GM18517 (cell line): ENCODE measurements around the gene GNAS.
"Not testable (repeated sequence)": the region's sequence is repeated elsewhere in the genome, so short reads cannot be mapped to it uniquely, and the experiment has no call there.

Source experiments
- ATAC-seq: cut with Tn5 transposase; IDR thresholded peaks from one replicate; pipeline ENCODE4 v1.9.1; 2021; ENCODE audit warnings: mild to moderate bottlenecking, moderate library complexity; ENCODE audit not compliant: unreplicated experiment

GNAS gene

GRCh38 chr20:58852543-58853271, at the start of gene GNAS:
TSS of gene GNAS (plus strand) at chr20:58852716.
- no peak for ATAC-seq

GRCh38 chr20:58803533-58803932, 49.0 kb upstream of the GNAS start:
- no peak for ATAC-seq

DNA sequence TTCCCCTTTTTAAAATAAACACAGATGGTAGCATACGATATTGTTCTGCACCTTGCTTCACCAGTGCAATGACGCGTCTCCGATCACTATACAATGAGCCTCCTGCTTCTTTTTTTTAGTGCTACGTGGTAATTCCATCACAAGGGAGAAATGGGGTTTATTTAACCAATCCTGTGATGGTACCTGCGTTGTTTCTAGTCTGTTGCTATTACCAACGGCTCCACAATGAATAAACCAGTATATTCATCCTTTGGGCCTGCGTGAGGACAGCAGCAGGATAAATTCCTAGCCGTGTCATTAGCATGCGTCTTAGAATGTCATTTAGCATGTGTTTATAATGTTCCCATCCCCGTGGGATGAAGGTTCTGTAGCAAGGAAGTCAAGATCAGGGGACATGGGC, 44.7 kb upstream of the GNAS start:
- ATAC-seq = no peak

GRCh38 chr20:58808271-58809046, 44.1 kb upstream of the GNAS start:
- no peak for ATAC-seq

DNA sequence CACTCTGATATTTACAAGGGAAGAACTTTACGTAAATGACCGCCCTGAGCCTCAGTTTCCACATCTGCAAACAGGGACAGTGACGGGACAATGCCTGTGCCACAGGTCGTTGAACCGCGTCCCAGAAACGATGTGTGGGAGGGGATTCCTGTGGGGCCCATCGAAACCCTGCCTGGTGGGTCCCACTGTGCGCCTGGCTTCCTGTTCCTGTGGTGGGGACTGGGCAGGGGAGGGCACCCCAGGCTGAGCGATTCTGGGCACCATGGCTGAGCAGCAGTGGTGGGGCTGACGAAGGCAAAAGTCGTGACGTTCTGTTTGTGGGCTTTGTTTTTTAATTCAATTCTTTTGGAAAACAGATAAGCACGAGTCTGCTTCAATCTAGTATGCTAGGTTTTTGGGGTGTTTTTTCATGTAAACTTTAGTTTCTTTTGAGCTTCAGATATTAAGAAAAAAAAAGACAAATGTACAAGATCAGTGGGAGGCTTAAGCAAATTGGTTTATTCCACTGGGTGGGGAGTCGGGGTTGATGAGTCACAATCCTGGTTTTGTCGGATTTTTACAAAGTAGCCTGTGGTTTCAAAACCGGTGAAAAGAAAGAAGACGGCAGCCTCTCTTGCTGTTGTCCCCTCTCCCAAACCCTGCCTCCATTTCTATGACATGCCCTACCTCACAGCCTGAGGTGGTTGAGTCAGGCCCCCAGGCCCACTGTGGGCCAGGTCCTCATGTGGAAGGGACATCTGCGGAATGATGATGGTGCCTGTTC, 42.2 kb upstream of the GNAS start:
- ATAC-seq = no peak

GRCh38 chr20:58810879-58811250, 41.7 kb upstream of the GNAS start:
- no peak for ATAC-seq

DNA sequence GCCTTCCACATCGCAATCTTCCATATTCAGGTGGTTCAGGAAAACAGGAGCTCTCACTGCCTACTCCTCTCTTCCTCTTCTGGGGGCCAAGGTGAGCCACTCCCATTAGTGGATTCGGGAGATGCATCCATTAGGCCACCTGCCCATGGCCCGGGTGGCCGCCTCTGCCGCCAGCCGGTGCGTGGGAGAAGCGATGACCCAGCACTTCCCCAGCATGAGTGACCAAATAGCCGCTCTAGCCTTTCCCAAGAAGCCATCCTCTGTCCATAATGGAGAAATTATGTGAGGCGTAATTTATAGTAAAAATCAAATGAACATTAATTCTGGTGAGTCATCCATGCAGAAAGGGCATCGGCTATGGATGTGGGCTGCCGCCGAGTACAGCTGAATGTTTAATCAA, 41.2 kb upstream of the GNAS start:
- no peak for ATAC-seq

GRCh38 chr20:58813369-58813768, 39.1 kb upstream of the GNAS start:
- no peak for ATAC-seq

GRCh38 chr20:58815448-58815847, 37.1 kb upstream of the GNAS start:
- ATAC-seq = no peak

- no peak for ATAC-seq
Measured at GRCh38 chr20:58816051-58816450, 36.5 kb upstream of the GNAS start.

- ATAC-seq = no peak
Measured at GRCh38 chr20:58816957-58817651, 35.4 kb upstream of the GNAS start.

GRCh38 chr20:58817748-58818147, 34.8 kb upstream of the GNAS start:
- ATAC-seq = no peak

- no peak for ATAC-seq
Measured at GRCh38 chr20:58818586-58819285, 33.8 kb upstream of the GNAS start.

DNA sequence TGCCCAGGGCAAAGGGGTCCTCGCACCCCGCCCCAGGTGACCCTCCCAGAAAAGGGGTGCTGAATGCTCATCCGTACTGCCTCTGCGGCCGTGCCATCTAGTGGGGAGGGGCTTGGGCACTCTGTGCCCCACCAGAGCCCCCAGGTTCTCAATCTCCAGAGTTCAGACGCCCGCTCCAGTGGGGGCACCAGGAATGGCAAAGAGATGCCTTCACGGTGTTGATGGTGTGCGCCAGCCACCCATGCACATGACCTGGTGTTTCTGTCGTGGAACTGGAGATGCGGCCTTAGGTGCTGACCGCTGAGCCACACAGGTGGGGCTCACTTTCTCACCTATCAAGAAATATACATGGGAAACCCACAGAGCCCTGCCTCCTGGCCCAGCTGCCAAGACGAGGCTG, 32.6 kb upstream of the GNAS start:
- ATAC-seq = no peak

DNA sequence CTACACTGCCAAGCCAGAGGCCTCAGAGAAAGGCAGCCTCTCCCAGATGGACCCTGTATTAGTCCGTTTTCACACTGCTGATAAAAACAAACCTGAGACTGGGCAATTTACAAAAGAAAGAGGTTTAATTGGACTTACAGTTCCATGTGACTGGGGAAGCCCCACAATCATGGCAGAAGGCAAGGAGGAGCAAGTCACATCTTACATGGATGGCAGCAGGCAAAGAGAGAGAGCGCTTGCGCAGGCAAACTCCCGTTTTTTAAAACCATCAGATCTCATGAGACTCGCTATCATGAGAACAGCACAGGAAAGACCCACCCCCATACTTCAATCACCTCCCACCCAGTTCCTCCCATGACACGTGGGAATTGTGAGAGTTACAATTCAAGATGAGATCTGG, 32.0 kb upstream of the GNAS start:
- ATAC-seq = not testable (repeated sequence)

DNA sequence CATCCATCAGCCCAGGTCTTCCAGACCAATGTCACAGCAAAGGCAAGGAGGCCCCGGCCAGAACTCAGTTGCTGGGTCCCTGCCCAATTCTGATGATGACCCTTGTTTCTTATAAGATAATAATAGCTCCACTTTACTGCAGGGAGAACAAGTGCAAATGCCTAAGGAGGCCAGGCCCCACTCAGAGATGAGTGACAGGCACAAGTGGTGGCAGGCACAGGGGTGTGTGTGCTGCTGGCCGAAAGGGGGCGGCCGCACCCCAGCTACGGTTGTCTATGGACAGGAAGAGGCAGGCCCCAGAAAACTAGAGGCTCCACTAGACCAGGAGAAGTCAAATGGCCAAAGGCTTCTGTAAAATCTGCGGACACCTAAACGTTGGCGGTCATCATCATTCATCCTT, 30.4 kb upstream of the GNAS start:
- ATAC-seq = no peak

DNA sequence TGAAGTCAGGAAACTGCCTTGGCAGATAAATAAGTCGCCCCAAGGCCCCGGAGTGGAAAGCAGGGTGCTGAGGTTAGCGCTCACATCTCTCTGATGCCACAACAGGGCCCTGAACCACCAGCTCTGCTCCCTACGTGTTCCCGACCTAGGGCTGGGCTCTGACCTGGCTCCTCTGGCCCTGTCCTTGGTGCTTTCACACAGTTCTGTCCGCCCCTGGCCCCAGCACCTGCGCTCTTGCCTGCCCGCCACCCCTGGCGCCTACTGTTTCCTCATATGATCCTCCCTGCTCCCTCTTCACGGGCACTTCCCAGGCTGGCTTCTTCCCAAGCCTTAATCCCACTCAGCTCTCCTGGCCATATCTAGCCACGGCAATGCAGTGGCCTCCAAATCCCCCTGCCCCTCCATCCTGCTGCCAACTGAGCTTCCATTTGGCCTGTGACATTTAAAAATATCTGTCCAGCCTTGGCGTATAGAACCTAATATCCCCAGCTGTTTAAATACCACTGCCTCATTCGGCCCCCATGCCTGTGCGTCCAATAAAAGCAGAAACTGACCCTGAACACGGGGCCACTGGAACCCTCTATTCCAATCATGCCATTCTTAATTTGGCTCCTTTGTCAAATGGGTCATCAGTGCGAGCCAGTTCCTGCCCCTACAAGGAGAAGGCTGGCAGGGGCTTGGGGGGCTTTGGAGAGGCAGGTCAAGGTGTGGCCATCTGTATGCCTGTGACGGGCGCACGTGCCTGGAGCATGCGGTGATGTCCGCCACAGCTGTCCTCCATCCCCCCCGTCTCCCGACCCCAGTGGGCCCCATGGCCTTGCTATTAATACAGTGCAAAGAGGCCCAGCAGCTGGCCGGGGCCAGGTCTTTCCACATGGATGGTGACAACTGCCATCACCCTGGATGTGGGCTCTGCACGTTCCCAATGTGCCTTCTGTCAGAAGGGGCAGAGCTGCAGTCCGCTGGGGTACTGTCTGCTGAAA, 29.5 kb upstream of the GNAS start:
- ATAC-seq = no peak

- ATAC-seq = no peak
Measured at GRCh38 chr20:58824843-58825242, 27.7 kb upstream of the GNAS start.

DNA sequence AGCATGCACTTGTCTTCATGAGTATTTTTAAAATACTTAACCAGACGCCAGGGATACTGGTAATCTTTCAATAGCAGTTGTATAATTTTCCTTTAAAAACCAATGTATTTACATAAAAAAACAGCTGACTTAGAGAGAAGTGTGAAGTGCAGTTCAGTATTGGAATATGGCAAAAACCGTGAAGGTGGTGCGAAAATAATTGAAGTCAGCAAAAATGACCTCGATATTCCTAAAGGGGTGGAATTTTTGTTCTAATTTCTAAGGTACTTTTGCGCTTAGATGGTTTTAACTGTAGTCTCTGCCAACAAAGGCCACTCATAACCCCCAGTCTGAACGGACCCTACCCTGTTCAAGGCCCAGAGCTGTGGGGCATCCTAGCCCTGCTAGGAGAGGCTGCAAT, 27.1 kb upstream of the GNAS start:
- ATAC-seq = no peak
